CD14-positive monocyte (primary cell): ENCODE results near the gene MPRIP. TPM values are rescaled to one million over a fixed set of nuclear protein-coding genes. Genes with fewer than 3 reads are reported as not detected.

ENCODE experiments used
- DNase-seq, 3 donors: peaks; one replicate each; pipeline ENCODE4 v3.0.0-alpha.2; 2011 to 2022
- H2AFZ ChIP-seq: 2 replicates; pipeline ENCODE4 v1.6.0; 2012; ENCODE audit warnings: mild to moderate bottlenecking, low read depth, low read length, inconsistent platforms; ENCODE audit not compliant: insufficient read depth, poor library complexity, severe bottlenecking
- H3K27ac ChIP-seq, 2 donors: 1 replicate in 1 of 2; 2 replicates in 1 of 2; pipeline ENCODE4 v1.5.1; 2012 to 2013; ENCODE audit warnings: low read length in 2 of 2, control low read depth in 1 of 2, inconsistent platforms in 1 of 2, low read depth in 1 of 2, mild to moderate bottlenecking in 1 of 2
- H3K27me3 ChIP-seq, 2 donors: one replicate each; pipeline versions ENCODE4 v1.6.0 to v1.6.1; 2011 to 2013; ENCODE audit warnings: low read length in 2 of 2; ENCODE audit not compliant: control insufficient read depth in 2 of 2, insufficient read depth in 2 of 2
- H3K36me3 ChIP-seq, 2 donors: replicated peaks in 1 of 2; 1 replicate in 1 of 2; 2 replicates in 1 of 2; pipeline versions ENCODE4 v1.5.1 to v1.6.1; 2012 to 2013; ENCODE audit warnings: low read length in 2 of 2, control low read depth in 1 of 2, inconsistent platforms in 1 of 2, mild to moderate bottlenecking in 1 of 2; ENCODE audit not compliant: insufficient read depth in 2 of 2, control insufficient read depth in 1 of 2
- H3K4me1 ChIP-seq, 2 donors: 1 replicate in 1 of 2; 2 replicates in 1 of 2; pipeline versions ENCODE4 v1.5.1 to v1.6.1; 2012 to 2013; ENCODE audit warnings: low read length in 2 of 2, control low read depth in 1 of 2, inconsistent platforms in 1 of 2, mild to moderate bottlenecking in 1 of 2, moderate library complexity in 1 of 2; ENCODE audit not compliant: insufficient read depth in 2 of 2, control insufficient read depth in 1 of 2
- H3K4me2 ChIP-seq: replicated peaks from 2 replicates; pipeline ENCODE3; 2012; ENCODE audit warnings: low read length, moderate library complexity, mild to moderate bottlenecking; ENCODE audit not compliant: poor library complexity, severe bottlenecking; ENCODE audit errors: extremely low read depth
- H3K4me3 ChIP-seq, 3 experiments: fragments of 200-600 bp in 1 of 3; sonication (generic) in 1 of 3; replicated peaks in 1 of 3; 1 replicate in 2 of 3; 2 replicates in 1 of 3; pipeline ENCODE4 v1.5.1; 2011 to 2013; ENCODE audit warnings: low read length in 3 of 3, mild to moderate bottlenecking in 3 of 3, control low read depth in 2 of 3, low read depth in 2 of 3, inconsistent platforms in 1 of 3, moderate library complexity in 1 of 3
- H3K79me2 ChIP-seq: 2 replicates; pipeline ENCODE4 v1.6.0; 2012; ENCODE audit warnings: mild to moderate bottlenecking, control low read depth, inconsistent platforms, low read length, moderate library complexity; ENCODE audit not compliant: insufficient read depth
- H3K9ac ChIP-seq: 2 replicates; pipeline ENCODE4 v1.6.0; 2017; ENCODE audit warnings: low read length, mild to moderate bottlenecking; ENCODE audit not compliant: insufficient read depth, poor library complexity, severe bottlenecking
- H3K9me3 ChIP-seq, 2 donors: replicated peaks in 1 of 2; 1 replicate in 1 of 2; 2 replicates in 1 of 2; pipeline versions ENCODE4 v1.5.1 to v1.6.1; 2012 to 2013; ENCODE audit warnings: low read length in 2 of 2, control low read depth in 1 of 2; ENCODE audit not compliant: control insufficient read depth in 1 of 2, insufficient read depth in 1 of 2
- H4K20me1 ChIP-seq: 2 replicates; pipeline ENCODE4 v1.6.0; 2012; ENCODE audit warnings: mild to moderate bottlenecking, low read length, control low read depth, moderate library complexity; ENCODE audit not compliant: insufficient read depth
- H3K27ac Mint-ChIP-seq, 7 donors: one replicate each; pipeline ENCODE4 v1.8.0; 2020; ENCODE audit warnings: mild to moderate bottlenecking in 7 of 7, mixed read lengths in 7 of 7, moderate library complexity in 6 of 7, inconsistent platforms in 2 of 7
- H3K27me3 Mint-ChIP-seq, 3 donors: one replicate each; pipeline ENCODE4 v1.8.0; 2021 to 2022; ENCODE audit warnings: low read depth in 3 of 3, mild to moderate bottlenecking in 3 of 3, mixed read lengths in 3 of 3, moderate library complexity in 3 of 3, inconsistent platforms in 1 of 3
- H3K36me3 Mint-ChIP-seq, 2 donors: one replicate each; pipeline ENCODE4 v1.8.0; 2020; ENCODE audit warnings: mixed read lengths in 2 of 2, inconsistent platforms in 1 of 2, mild to moderate bottlenecking in 1 of 2
- H3K4me1 Mint-ChIP-seq: one replicate; pipeline ENCODE4 v1.8.0; 2020; ENCODE audit warnings: mild to moderate bottlenecking, mixed read lengths
- H3K4me3 Mint-ChIP-seq, 2 donors: one replicate each; pipeline ENCODE4 v1.8.0; 2020; ENCODE audit warnings: mild to moderate bottlenecking in 2 of 2, mixed read lengths in 2 of 2, moderate library complexity in 1 of 2
- H3K9me3 Mint-ChIP-seq, 7 donors: one replicate each; pipeline ENCODE4 v1.8.0; 2020 to 2022; ENCODE audit warnings: mixed read lengths in 7 of 7, mild to moderate bottlenecking in 6 of 7, moderate library complexity in 6 of 7, inconsistent platforms in 2 of 7
- WGBS: methylation state at CpG from one replicate; pipeline ENCODE4 v1.1.5; 2013; ENCODE audit warnings: missing lambda C conversion rate; ENCODE audit not compliant: insufficient coverage; 5-methylcytosine and 5-hydroxymethylcytosine counted together
- intact Hi-C, 2 donors: fragments of 100-400 bp; cut with micrococcal nuclease; formaldehyde crosslinking; loops; one replicate each; pipeline versions ENCODE4 v1.15.0 to v1.15.1; 2023
- polyA plus RNA-seq, 3 donors: library from polyadenylated mRNA; depleted of rRNA in 1 of 3; unstranded in 2 of 3; stranded (reverse) in 1 of 3; fragments of 300-500 nt in 2 of 3; fragments of >200 nt in 1 of 3; fragmentation: Illumina TruSeq in 2 of 3; gene quantifications; 1 replicate in 2 of 3; 2 replicates in 1 of 3; pipeline ENCODE4 v1.2.3, GENCODE V29; 2012 to 2021
- TF ChIP-seq, protein P1 (sequence below): fragments of 200-600 bp; IDR thresholded peaks from one replicate; pipeline ENCODE4 v1.8.0; 2022; ENCODE audit warnings: antibody characterized with exemption, mild to moderate bottlenecking

Gene MPRIP
- polyA plus RNA-seq, 3 donors = 2.0 to 48.7 (median 2.5) TPM

- no peak overlapping the region for H3K4me3 ChIP-seq
- Mint-ChIP-seq H3K27me3 (peaks cover 3 to 8% (median 7%) of the 10 kb centered on the region in 3 donors), H3K9me3 (no peaks in the 10 kb centered on the region), H3K4me1 (peaks cover 13% of the 10 kb centered on the region), H3K36me3 (peaks cover 0 to 2% of the 10 kb centered on the region in 2 donors), H3K4me3 (no peak overlapping the region), H3K27ac (no peak overlapping the region)
- no peaks in the 10 kb centered on the region for H3K36me3 ChIP-seq
- H3K9ac ChIP-seq = no peak overlapping the region
- intact Hi-C loops = no loop called here
- no peaks in the 10 kb centered on the region for H3K79me2 ChIP-seq
- no peak overlapping the region for H2AFZ ChIP-seq
- H3K27ac ChIP-seq = no peak overlapping the region
- no peak overlapping the region for H3K4me2 ChIP-seq
- no peaks in the 10 kb centered on the region for H3K27me3 ChIP-seq
- DNase-seq = no peak
- no peaks in the 10 kb centered on the region for H3K9me3 ChIP-seq
- TF ChIP-seq, protein P1, sequence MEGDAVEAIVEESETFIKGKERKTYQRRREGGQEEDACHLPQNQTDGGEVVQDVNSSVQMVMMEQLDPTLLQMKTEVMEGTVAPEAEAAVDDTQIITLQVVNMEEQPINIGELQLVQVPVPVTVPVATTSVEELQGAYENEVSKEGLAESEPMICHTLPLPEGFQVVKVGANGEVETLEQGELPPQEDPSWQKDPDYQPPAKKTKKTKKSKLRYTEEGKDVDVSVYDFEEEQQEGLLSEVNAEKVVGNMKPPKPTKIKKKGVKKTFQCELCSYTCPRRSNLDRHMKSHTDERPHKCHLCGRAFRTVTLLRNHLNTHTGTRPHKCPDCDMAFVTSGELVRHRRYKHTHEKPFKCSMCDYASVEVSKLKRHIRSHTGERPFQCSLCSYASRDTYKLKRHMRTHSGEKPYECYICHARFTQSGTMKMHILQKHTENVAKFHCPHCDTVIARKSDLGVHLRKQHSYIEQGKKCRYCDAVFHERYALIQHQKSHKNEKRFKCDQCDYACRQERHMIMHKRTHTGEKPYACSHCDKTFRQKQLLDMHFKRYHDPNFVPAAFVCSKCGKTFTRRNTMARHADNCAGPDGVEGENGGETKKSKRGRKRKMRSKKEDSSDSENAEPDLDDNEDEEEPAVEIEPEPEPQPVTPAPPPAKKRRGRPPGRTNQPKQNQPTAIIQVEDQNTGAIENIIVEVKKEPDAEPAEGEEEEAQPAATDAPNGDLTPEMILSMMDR = no peak
- H3K4me1 ChIP-seq = peaks cover 14 to 16% of the 10 kb centered on the region in 2 donors
- H4K20me1 ChIP-seq = no peaks in the 10 kb centered on the region
Observed at GRCh38 chr17:17034496-17035075, 7.7 kb upstream of the MPRIP start.

DNA sequence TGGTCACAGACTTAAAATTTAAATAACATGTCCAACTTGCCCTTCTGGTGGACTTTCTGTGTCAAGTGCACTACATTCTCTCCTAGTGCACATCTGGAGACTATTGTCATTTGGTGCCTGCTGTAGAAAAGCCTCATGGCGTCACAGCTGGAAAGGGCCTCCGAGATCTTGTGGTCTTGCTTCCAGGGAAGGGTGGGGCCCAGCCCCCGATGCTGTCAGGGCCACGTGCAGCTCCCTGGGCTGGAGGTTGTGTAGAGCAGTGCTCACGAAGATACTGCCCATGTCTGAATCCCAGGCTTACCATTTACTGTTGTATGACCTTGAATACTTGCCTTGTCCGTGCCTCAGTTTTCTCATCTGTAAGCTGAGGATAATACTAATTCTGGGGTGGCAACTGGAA lies 6.8 kb upstream of the MPRIP start:
- 25% methylated on average over 5 of the region's 6 CpGs for WGBS
- Mint-ChIP-seq H3K9me3 (no peaks in the 10 kb centered on the region), H3K27ac (no peak overlapping the region), H3K4me3 (no peak overlapping the region), H3K27me3 (peaks cover 1 to 8% (median 7%) of the 10 kb centered on the region in 3 donors), H3K4me1 (peaks cover 13% of the 10 kb centered on the region), H3K36me3 (peaks cover 0 to 2% of the 10 kb centered on the region in 2 donors)
- no peaks in the 10 kb centered on the region for H3K36me3 ChIP-seq
- H3K9me3 ChIP-seq = no peaks in the 10 kb centered on the region
- H3K79me2 ChIP-seq = no peaks in the 10 kb centered on the region
- H3K27me3 ChIP-seq = no peaks in the 10 kb centered on the region
- no peak overlapping the region for H2AFZ ChIP-seq
- no peaks in the 10 kb centered on the region for H4K20me1 ChIP-seq
- intact Hi-C loops = no loop called here
- H3K4me2 ChIP-seq = no peak overlapping the region
- H3K27ac ChIP-seq = no peak overlapping the region
- no peak for DNase-seq
- no peak overlapping the region for H3K9ac ChIP-seq
- H3K4me3 ChIP-seq = no peak overlapping the region
- TF ChIP-seq, protein P1 = no peak
- peaks cover 14 to 16% of the 10 kb centered on the region in 2 donors for H3K4me1 ChIP-seq
